ENCODE results near the gene GRIPAP1. TPM values are rescaled to one million over a fixed set of nuclear protein-coding genes. Genes with fewer than 3 reads are reported as not detected.
A peak's percentile ranks its signal among the peaks of the same experiment; 100 is the strongest.

GRIPAP1 gene
- total RNA-seq, 2 donors from 2014 or later = 29.8 to 36.6 TPM

DNA sequence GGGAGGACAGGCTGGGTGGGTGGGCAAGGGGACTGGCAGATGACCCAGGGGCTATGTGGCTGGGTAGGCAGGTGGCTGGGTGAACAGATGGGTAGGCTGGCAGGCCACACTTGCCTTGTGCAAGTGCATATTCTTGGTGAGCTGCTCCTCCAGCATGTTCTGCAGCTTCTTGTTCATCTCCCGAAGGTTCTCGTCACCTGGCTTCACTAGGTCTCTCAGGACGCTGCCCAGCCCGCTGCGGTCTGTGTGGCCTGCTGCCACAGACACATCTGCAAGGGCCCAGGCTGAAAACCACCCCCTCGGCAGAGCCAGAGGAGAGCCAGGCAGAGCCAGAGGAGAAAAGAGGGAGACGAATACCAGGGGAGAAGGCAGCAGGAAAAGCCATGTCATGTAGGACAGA is 27.0 kb downstream of the GRIPAP1 start:
- TF ChIP-seq, protein P1, sequence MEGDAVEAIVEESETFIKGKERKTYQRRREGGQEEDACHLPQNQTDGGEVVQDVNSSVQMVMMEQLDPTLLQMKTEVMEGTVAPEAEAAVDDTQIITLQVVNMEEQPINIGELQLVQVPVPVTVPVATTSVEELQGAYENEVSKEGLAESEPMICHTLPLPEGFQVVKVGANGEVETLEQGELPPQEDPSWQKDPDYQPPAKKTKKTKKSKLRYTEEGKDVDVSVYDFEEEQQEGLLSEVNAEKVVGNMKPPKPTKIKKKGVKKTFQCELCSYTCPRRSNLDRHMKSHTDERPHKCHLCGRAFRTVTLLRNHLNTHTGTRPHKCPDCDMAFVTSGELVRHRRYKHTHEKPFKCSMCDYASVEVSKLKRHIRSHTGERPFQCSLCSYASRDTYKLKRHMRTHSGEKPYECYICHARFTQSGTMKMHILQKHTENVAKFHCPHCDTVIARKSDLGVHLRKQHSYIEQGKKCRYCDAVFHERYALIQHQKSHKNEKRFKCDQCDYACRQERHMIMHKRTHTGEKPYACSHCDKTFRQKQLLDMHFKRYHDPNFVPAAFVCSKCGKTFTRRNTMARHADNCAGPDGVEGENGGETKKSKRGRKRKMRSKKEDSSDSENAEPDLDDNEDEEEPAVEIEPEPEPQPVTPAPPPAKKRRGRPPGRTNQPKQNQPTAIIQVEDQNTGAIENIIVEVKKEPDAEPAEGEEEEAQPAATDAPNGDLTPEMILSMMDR (IDR thresholded peaks at IDR 0.05) = no peak
- no peak overlapping the region for H3K4me3 ChIP-seq
- H3K27ac ChIP-seq = no peak overlapping the region
- peaks cover 0 to 2% of the 10 kb centered on the region in 2 donors for H3K4me1 ChIP-seq (ENCODE audit: control insufficient read depth in 1 of 2, low read depth in 2 of 2)
- ATAC-seq (ENCODE audit: insufficient number of reproducible peaks, low FRiP score, low read depth) (no peak), DNase-seq (ENCODE audit: low spot score) (no peak)
- H3K36me3 ChIP-seq = peaks cover 2% of the 10 kb centered on the region
- H3K9me3 ChIP-seq = no peaks in the 10 kb centered on the region
- no peaks in the 10 kb centered on the region for H3K27me3 ChIP-seq (replicated peaks; ENCODE audit: insufficient read depth)

DNA sequence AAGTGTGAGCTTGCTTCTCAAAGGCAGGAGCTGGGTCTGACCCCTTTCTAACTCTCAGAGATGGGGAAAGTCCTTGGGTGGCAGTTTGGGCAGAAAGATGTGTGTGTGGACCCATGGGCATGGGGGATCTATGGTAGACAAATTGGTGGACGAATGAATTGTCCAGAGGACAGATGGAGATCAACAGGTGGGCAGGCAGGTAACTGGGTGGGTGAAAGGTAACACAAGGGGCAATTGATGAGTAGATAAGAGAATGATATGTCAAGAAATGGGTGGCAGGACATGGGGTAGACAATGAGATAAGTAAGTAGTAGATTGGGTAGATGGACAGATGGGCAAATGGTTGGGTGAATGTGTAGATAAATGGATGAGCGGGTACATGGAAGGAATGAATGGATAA is 27.5 kb downstream of the GRIPAP1 start:
- no peak for DNase-seq (ENCODE audit: low spot score)

DNA sequence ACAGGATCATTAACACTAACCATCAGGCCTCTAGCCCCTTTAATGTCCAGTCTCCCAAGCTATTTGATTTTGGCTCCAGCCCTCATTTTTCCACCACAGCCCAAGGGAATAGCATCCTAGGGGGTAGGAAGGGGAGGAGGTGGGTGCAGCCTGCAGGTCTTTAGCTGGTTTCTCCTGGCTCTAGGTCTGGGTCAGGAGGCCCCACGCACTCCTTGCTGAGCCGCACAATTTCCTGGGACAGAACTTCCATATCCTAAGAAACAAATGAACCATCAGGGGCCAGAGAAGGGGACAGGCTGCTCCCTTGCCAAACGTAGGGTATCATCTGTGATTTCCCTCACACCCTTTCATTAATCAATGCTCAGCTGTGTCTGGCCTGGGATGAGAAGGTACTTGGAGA is 28.0 kb downstream of the GRIPAP1 start:
- H3K27me3 ChIP-seq (replicated peaks; ENCODE audit: insufficient read depth) = no peaks in the 10 kb centered on the region
- H3K4me3 ChIP-seq = no peak overlapping the region
- ATAC-seq (ENCODE audit: insufficient number of reproducible peaks, low FRiP score, low read depth) (no peak), DNase-seq (ENCODE audit: low spot score) (no peak)
- H3K27ac ChIP-seq = no peak overlapping the region
- peaks cover 2% of the 10 kb centered on the region for H3K36me3 ChIP-seq
- TF ChIP-seq, protein P1 (IDR thresholded peaks at IDR 0.05) = no peak
- no peaks in the 10 kb centered on the region for H3K9me3 ChIP-seq
- H3K4me1 ChIP-seq (ENCODE audit: control insufficient read depth in 1 of 2, low read depth in 2 of 2) = peaks cover 0 to 2% of the 10 kb centered on the region in 2 donors

More for the DNA sequence above, 27.5 kb downstream of the GRIPAP1 start:
- peaks cover 0 to 2% of the 10 kb centered on the region in 2 donors for H3K4me1 ChIP-seq (ENCODE audit: control insufficient read depth in 1 of 2, low read depth in 2 of 2)
- H3K36me3 ChIP-seq = peaks cover 2% of the 10 kb centered on the region
- TF ChIP-seq, protein P1 (IDR thresholded peaks at IDR 0.05) = no peak
- no peak overlapping the region for H3K4me3 ChIP-seq
- ATAC-seq (ENCODE audit: insufficient number of reproducible peaks, low FRiP score, low read depth) = no peak
- H3K9me3 ChIP-seq = no peaks in the 10 kb centered on the region
- no peak overlapping the region for H3K27ac ChIP-seq
- no peaks in the 10 kb centered on the region for H3K27me3 ChIP-seq (replicated peaks; ENCODE audit: insufficient read depth)

DNA sequence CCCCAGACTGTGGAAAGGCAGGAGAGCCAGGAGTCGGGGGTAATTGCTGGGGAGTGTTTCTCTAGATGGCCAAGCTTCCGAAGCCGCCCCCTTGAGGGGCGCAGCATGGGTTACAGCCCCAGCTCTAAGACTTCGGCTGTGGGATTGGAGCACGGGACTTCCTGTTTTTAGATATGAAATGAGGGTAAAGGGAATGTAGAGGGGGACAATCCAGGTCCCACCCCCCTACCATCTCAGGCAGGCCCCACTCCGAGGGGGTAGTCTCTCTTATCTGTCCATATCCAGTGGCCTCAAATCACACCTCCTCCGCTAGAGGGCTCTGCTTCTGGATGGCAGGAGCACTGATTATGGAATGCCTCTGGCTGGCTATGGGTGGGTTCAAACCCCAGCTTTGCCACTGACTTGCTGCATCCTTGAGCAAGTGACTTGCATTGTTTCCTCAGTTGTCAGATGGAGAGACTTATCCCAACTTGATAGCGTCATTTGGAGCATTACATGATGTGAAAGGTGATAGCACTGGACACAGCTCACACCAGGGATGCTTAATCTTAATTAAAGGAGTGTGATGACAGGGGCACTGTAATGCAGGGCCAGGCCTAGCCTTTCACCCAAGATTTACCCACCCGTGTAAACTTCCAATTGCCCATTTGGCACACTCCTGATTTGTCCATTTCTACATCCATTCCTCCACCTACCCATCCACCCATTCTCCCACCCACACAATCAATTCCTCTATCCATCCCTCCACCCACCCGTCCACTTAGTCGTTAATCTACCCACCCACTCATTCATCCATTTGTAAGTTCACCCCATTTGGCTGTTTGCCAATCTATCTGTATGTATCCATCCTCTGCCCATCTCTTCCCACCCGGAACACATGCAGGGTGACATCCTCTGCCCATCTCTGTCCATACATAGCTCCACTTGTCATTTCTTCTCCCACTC is 29.6 kb downstream of the GRIPAP1 start:
- Histone ChIP-seq H3K36me3 (no peaks in the 10 kb centered on the region), H3K4me3 (peak overlapping the region; percentile 73), H3K9me3 (no peaks in the 10 kb centered on the region), H3K27ac (peak overlapping the region; percentile 43 to 64), H3K27me3 (replicated peaks; ENCODE audit: insufficient read depth) (no peaks in the 10 kb centered on the region), H3K4me1 (ENCODE audit: control insufficient read depth in 1 of 2, low read depth in 2 of 2) (peaks cover 0 to 2% of the 10 kb centered on the region in 2 donors)
- DNase-seq (ENCODE audit: low spot score) (no peak), ATAC-seq (ENCODE audit: insufficient number of reproducible peaks, low FRiP score, low read depth) (no peak)
- TF ChIP-seq, protein P1 (IDR thresholded peaks at IDR 0.05) = peak; percentile 35
